Activated CD8-positive, alpha-beta memory T cell treated with anti-CD3 and anti-CD28 coated beads for 1 hour (primary cell): ENCODE data around the gene TTC31.

Source experiments
- DNase-seq, 2 donors: peaks; one replicate each; pipeline ENCODE4 v3.0.0-alpha.2; 2020; ENCODE audit warnings: low read depth in 1 of 2; ENCODE audit errors: extremely low read depth in 1 of 2

The TTC31 gene

GRCh38 chr2:74524955-74525716 lies 42.3 kb downstream of the TTC31 start:
- no peak for DNase-seq

GRCh38 chr2:74525717-74526648 lies 43.1 kb downstream of the TTC31 start, which contains the start of gene DQX1:
Gene DQX1, minus strand, starts transcription at chr2:74526231. Its CDS starts 502 bp downstream, at chr2:74525729.
- DNase-seq, result no peak

GRCh38 chr2:74526649-74527230 lies 43.9 kb downstream of the TTC31 start:
- no peak for DNase-seq

DNA sequence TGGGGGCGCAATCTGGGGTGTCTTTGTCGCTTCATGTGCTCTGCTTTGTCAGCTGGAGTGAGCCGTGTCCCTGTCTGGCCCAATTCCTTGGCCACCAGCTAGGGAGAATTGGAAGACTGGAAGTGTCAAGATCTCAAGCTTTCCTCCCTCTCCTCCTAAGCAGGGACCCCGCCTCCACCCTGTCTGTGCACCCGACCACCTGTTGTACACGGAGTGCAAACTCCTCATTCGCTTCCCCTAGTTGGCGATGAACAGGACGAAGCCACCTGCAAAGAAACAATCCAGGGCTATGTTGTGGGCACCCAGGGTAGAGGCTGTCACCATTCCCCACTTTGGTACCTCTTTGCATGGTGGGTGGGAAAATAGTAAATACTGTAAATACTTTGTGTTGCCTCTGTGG lies 44.9 kb downstream of the TTC31 start:
- no peak for DNase-seq

DNA sequence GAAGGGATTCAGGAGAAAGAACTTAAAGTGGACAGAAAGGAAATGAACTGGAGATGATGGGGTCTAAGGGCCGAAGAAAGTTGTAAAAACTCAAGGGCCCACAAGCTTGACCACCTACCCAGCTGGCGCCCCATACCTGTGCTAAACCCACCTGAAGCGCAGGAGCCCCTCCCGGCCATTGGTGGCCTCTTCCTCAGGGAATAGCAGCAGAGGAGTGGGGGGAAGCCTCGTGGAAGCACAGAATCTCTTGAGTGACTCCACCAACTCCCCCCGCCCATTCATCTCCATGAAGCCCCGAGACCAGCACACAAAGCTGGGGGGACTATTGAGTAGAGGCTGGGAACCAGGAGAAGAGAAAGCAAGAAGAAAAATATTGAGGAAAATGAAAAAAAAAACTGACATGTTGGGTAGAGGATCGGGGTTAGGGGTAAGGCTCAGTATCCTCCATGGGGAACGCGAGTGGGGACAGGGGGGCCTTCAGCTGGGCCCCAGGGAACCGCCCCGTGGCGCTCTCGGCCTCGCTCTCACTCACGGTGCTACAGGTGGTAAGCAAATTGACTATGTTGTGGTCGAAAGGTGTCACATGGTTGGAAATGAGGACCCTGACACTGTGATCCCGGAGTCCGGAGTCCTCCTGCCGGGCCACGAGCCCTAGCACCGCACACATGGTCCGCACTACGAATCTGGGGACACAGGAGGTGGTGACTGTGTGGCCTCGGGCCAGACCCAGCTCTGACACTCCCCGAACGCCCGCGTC lies 45.9 kb downstream of the TTC31 start:
- DNase-seq, result no peak

- DNase-seq, result peak; percentile 62 to 77
Measured at GRCh38 chr2:74529357-74530238, 46.7 kb downstream of the TTC31 start, which contains the start of the genes AUP1 and HTRA2. Gene AUP1, minus strand, starts transcription at chr2:74529706. Its CDS starts 77 bp downstream, at chr2:74529629. Gene HTRA2, plus strand, starts transcription at chr2:74529933. Its CDS starts 74 bp downstream, at chr2:74530007.

GRCh38 chr2:74530239-74531187 lies 47.6 kb downstream of the TTC31 start:
- no peak for DNase-seq

GRCh38 chr2:74531666-74532065 lies 48.8 kb downstream of the TTC31 start:
- DNase-seq, result no peak

- DNase-seq, result no peak
Measured at GRCh38 chr2:74532222-74532621, 49.3 kb downstream of the TTC31 start.

DNA sequence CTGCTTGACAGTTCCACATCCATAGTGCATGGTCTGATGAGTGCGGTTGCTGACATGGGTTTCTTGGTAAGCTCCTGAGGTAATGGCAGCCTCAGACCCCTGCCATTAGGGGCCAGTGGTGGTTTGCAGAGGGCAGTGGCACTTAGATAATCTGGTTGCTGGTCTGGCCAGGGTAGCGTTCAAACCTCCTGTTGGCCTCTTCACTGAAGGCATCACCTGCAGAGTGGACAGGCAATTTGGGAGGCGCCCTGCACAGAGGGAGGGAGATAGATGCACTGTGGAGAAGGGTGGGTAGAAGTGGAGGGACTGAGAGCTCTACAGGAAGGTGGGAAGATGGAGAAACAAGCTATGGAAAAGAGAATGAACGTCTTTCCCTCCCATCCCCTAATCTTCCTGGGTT lies 50.6 kb downstream of the TTC31 start:
- no peak for DNase-seq

DNA sequence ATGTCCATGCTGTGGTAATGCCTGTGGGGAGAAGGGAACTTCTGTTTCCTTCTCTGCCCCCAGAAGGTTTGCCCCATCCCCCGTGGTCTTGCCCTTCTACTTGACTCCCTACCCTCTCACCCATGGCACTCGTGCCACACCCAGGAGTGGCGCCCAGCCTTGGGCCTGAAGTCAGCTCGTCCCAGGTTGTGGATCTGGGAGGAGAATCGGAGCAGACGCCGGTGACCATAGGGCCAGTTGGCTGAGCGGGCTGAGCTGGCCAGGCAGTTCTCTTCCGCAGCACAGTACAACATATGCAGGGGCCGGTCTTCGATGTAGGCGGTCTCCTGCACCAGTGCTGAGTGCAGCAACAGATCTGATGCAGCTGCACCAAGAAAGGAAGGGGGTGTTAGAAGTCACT lies 51.5 kb downstream of the TTC31 start:
- DNase-seq, result no peak

DNA sequence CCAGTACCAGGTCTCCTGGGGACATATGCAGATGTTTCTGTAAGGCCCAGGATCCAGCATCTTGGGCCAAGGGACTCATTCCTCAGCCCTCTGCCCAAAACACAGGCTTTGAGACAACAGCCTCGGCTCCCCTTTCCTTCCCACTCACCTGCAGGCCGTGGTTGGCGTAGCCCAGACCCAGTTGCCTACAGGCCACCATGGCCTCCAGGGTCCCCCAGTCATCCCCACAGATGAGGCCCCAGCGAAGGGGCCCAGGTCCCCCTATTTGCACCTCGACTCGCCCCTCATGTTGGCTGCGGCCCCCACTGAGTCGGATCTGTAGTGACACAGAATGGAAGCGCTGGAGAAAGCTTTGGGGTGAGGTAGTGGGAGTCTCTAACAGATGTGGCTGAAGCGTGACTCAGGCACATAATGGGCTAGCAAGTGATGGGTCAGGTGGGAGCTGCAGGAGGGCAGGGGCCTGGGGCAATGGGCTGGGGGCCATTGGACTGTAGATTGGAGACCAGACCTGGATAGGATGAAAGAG lies 52.6 kb downstream of the TTC31 start:
- no peak for DNase-seq

GRCh38 chr2:74536166-74536950 lies 53.5 kb downstream of the TTC31 start:
- no peak for DNase-seq

GRCh38 chr2:74537140-74537539 lies 54.3 kb downstream of the TTC31 start:
- DNase-seq, result no peak

DNA sequence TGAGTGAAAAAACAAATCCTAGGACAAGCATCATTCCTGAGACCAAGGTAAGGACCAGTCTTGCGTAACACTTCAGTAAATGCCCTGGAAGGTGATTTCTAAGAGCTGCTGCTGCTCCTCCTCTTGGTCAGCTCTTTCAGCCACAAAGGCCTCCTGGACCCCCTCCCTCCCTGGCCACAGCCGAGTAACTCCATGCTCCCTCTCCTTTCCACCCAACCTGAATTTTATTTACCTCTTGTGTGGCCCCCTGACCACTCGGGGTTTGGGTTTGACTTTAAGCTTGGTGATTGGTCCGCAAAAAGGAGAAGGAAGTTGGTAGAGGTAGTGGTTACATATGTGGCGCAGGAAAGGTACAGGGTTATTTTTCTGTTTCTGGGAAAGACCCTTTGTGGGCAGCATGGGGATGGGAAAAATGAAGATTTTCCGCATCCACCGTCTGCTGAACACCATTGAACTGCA lies 56.0 kb downstream of the TTC31 start:
- DNase-seq, result no peak

- no peak for DNase-seq
Measured at GRCh38 chr2:74540291-74540690, 57.4 kb downstream of the TTC31 start.

DNA sequence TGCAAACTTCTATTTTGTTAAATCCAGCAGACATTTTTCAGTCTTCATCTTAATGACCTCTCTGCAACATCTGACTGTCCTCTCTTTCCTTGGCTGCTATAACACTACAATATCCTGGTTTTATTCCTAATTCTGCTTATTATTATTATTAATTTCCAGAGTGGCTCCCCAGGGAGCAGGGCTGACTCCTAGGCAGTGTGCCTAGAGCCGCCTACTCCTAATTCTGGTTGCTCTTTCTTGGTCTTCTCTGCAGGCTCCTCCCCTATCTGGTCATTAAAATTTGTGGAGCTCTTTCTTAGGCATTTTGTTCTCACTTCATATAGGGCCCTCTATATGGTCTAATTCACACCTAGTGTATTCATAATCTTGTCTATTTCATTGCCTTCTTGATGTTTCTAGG lies 60.1 kb downstream of the TTC31 start:
- no peak for DNase-seq
